ENCODE measurements around the gene SMIM29. TPM values are rescaled to one million over a fixed set of nuclear protein-coding genes. Genes with fewer than 3 reads are reported as not detected.
A peak's percentile ranks its signal among the peaks of the same experiment; 100 is the strongest.

SMIM29 gene
- total RNA-seq, 1 experiment from 2014 or later: 25.8 TPM

DNA sequence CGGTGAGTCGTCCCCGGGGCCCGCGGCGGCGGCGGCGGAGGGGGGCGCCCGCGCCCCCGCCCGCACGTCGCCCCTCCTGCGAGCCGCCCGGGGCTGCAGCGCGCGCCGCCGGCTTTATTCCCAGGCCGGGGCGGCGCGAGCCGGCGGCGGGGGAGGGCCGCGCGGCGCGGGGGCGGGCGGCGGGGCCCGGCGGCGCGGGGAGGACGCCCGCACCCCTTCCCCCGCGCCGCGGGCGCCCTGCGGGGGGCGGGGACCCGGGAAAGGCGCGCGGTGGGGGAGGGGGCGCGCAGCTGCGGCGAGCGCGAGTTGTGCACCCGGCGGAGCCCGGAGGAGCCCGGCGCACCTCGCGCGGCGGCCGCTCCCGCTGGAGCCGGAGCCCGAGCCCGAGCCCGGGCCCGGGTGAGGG lies 11.5 kb downstream of the SMIM29 start:
- TF ChIP-seq EZH2 (IDR thresholded peaks at IDR 0.05; ENCODE audit: low read length, unreplicated experiment): no peak
- no peak for TF ChIP-seq CTCF (conservative IDR thresholded peaks at IDR 0.05; ENCODE audit: low read depth, low read length)
- TF ChIP-seq EZH2phosphoT487 (IDR thresholded peaks at IDR 0.05; ENCODE audit: borderline replicate concordance, low read length): no peak
- no peaks in the 10 kb centered on the region for H3K27me3 ChIP-seq (ENCODE audit: low read length)
- peaks cover 39% of the 10 kb centered on the region for H3K36me3 ChIP-seq (ENCODE audit: low read depth, low read length)
- H3F3A ChIP-seq (ENCODE audit: low read length, unreplicated experiment): peaks cover 20% of the 10 kb centered on the region
- peaks cover 52% of the 10 kb centered on the region for H3K4me1 ChIP-seq (ENCODE audit: insufficient read depth, low read length)
- ATAC-seq: peak; percentile 0; the same call in 1 of the 2 replicates
- no TSS peak for BruUV-seq (replicated peaks)
- peaks cover 51% of the 10 kb centered on the region for H3K79me2 ChIP-seq (ENCODE audit: low read length)
- intact Hi-C loops (cut with micrococcal nuclease): no loop called here
- H4K20me1 ChIP-seq (ENCODE audit: low read length): peaks cover 42% of the 10 kb centered on the region
- peak overlapping the region; percentile 99 for H3K4me2 ChIP-seq (ENCODE audit: low read length)
- peak; percentile 31 for DNase-seq
- H3K9me2 ChIP-seq (replicated peaks; ENCODE audit: low read length): no peaks in the 10 kb centered on the region
- no peak overlapping the region for H2AFZ ChIP-seq (ENCODE audit: low read length)
- peak overlapping the region; percentile 75 for H3K27ac ChIP-seq (ENCODE audit: low read length)
- H3K9ac ChIP-seq (ENCODE audit: low read length): peak overlapping the region; percentile 95
- ChIA-PET CTCF (interaction anchor here (0.6 to 0.7 kb wide), 3 partner anchors 13 to 742 kb away, joined by 4 to 5 read pairs (median 4); no protein-coding TSS in a partner anchor), POLR2A (ENCODE audit: unreplicated experiment) (interaction anchor here (0.5 to 1.0 kb wide), 9 partner anchors 14 to 1267 kb away, joined by 3 to 29 read pairs (median 5); partner anchors contain the start of genes TAF11 and ZBTB22)
- peak overlapping the region; percentile 94 for H3K4me3 ChIP-seq (ENCODE audit: low read length)
- H3K9me3 ChIP-seq (ENCODE audit: low read length): no peaks in the 10 kb centered on the region

GRCh38 chr6:34236443-34237315 lies 12.1 kb downstream of the SMIM29 start, which contains the start of gene HMGA1:
Gene HMGA1 (plus strand): TSS chr6:34236873. CDS start chr6:34240781, 3,908 bp downstream.
- DNase-seq (peak; percentile 94), ATAC-seq (peak; percentile 63)
- no TSS peak for BruUV-seq (replicated peaks)
- Histone ChIP-seq H3K79me2 (ENCODE audit: low read length) (peaks cover 45% of the 10 kb centered on the region), H3K36me3 (ENCODE audit: low read depth, low read length) (peaks cover 33% of the 10 kb centered on the region), H3K4me2 (ENCODE audit: low read length) (peak within 1 kb of the TSS; percentile 99), H3K9me2 (replicated peaks; ENCODE audit: low read length) (no peaks in the 10 kb centered on the region), H3K27ac (ENCODE audit: low read length) (peak within 1 kb of the TSS; percentile 81), H3F3A (ENCODE audit: low read length, unreplicated experiment) (peaks cover 15% of the 10 kb centered on the region), H3K4me3 (ENCODE audit: low read length) (peak within 1 kb of the TSS; percentile 94), H3K9me3 (ENCODE audit: low read length) (no peaks in the 10 kb centered on the region), H3K4me1 (ENCODE audit: insufficient read depth, low read length) (peaks cover 45% of the 10 kb centered on the region), H3K27me3 (ENCODE audit: low read length) (no peaks in the 10 kb centered on the region), H2AFZ (ENCODE audit: low read length) (peak within 1 kb of the TSS; percentile 49), H4K20me1 (ENCODE audit: low read length) (peaks cover 36% of the 10 kb centered on the region), H3K9ac (ENCODE audit: low read length) (peak within 1 kb of the TSS; percentile 95)
- intact Hi-C loops (cut with micrococcal nuclease): no loop called here
- ChIA-PET CTCF (interaction anchor here (0.6 to 0.7 kb wide), 3 partner anchors 12 to 743 kb away, joined by 4 to 5 read pairs (median 4); no protein-coding TSS in a partner anchor), POLR2A (ENCODE audit: unreplicated experiment) (interaction anchor here (0.5 to 1.0 kb wide), 10 partner anchors 13 to 1267 kb away, joined by 3 to 29 read pairs (median 4); partner anchors contain the start of genes TAF11 and ZBTB22)
- no peak for TF ChIP-seq EZH2 (IDR thresholded peaks at IDR 0.05; ENCODE audit: low read length, unreplicated experiment)
- 0 out of 2 replicates have a peak, but pooled peaks have one; percentile 11 for TF ChIP-seq CTCF (conservative IDR thresholded peaks at IDR 0.05; ENCODE audit: low read depth, low read length)
- TF ChIP-seq EZH2phosphoT487 (IDR thresholded peaks at IDR 0.05; ENCODE audit: borderline replicate concordance, low read length): no peak
